Activated CD8-positive, alpha-beta memory T cell treated with anti-CD3 and anti-CD28 coated beads, Interleukin-2, amount 50 U/mL, for 24 hours (primary cell): ENCODE data around the gene RTP1.

ENCODE experiments used
- DNase-seq: peaks from one replicate; pipeline ENCODE4 v3.0.0-alpha.2; 2020; ENCODE audit errors: extremely low read depth

The RTP1 gene

GRCh38 chr3:187242435-187242834 lies 45.1 kb downstream of the RTP1 start:
- no peak for DNase-seq

- DNase-seq, result no peak
Observed at GRCh38 chr3:187242900-187243299, 45.6 kb downstream of the RTP1 start.

- no peak for DNase-seq
Observed at GRCh38 chr3:187243933-187244524, 46.7 kb downstream of the RTP1 start.

- no peak for DNase-seq
Observed at GRCh38 chr3:187247398-187247797, 50.1 kb downstream of the RTP1 start.
